ENCODE data around the gene TMPRSS7. TPM values are rescaled to one million over a fixed set of nuclear protein-coding genes. Genes with fewer than 3 reads are reported as not detected.

The TMPRSS7 gene
- polyA plus RNA-seq, 3 donors = not detected

DNA sequence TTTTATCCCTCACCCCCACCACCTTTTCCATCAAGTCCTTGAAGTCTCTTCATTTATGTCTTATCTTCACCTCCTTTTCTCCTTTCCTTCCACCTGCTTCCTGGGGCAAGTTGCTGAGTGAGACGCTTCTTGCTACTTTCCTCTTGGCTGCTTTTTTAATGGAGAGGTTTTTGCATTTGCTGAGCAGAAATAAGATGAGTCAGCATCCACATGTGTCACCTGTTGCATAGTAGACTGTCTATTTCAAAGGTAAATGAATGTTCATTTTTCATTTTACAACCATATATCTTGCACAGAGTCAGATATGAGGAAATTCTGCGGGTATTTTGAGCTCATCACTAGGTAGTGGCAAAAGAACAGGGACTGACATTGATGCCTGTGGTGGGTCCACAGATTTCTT lies 70.2 kb downstream of the TMPRSS7 start:
- H3K36me3 ChIP-seq (replicated peaks in 1 of 2; ENCODE audit: control insufficient read depth in 1 of 2, insufficient read depth in 2 of 2, low read length in 2 of 2) = no peaks in the 10 kb centered on the region
- no peak for DNase-seq
- no peaks in the 10 kb centered on the region for H3K79me2 ChIP-seq (ENCODE audit: insufficient read depth, low read length)
- Mint-ChIP-seq H3K27ac (no peak overlapping the region), H3K36me3 (no peaks in the 10 kb centered on the region), H3K9me3 (no peaks in the 10 kb centered on the region), H3K27me3 (ENCODE audit: low read depth in 3 of 3) (peaks cover 27 to 44% (median 37%) of the 10 kb centered on the region in 3 donors), H3K4me3 (peak overlapping the region in 1 of 2 donors; percentile 6), H3K4me1 (no peaks in the 10 kb centered on the region)
- H3K27ac ChIP-seq (ENCODE audit: low read depth in 1 of 2, low read length in 2 of 2) = no peak overlapping the region
- no peaks in the 10 kb centered on the region for H3K9me3 ChIP-seq (replicated peaks in 1 of 2; ENCODE audit: control insufficient read depth in 1 of 2, insufficient read depth in 1 of 2, low read length in 2 of 2)
- no peaks in the 10 kb centered on the region for H4K20me1 ChIP-seq (ENCODE audit: insufficient read depth, low read length)
- no peaks in the 10 kb centered on the region for H3K4me1 ChIP-seq (ENCODE audit: control insufficient read depth in 1 of 2, insufficient read depth in 2 of 2, low read length in 2 of 2)
- peaks cover 24 to 25% of the 10 kb centered on the region in 2 donors for H3K27me3 ChIP-seq (ENCODE audit: control insufficient read depth in 2 of 2, insufficient read depth in 2 of 2, low read length in 2 of 2)
- H3K4me2 ChIP-seq (replicated peaks; ENCODE audit: extremely low read depth, low read length, poor library complexity, severe bottlenecking) = no peak overlapping the region
- no peak overlapping the region for H3K4me3 ChIP-seq (replicated peaks in 1 of 3; ENCODE audit: low read depth in 2 of 3, low read length in 3 of 3)
- no peak overlapping the region for H3K9ac ChIP-seq (ENCODE audit: insufficient read depth, low read length, poor library complexity, severe bottlenecking)
- WGBS (ENCODE audit: insufficient coverage) = 100% methylated on average over 1 of the region's 2 CpGs
- TF ChIP-seq, protein P1, sequence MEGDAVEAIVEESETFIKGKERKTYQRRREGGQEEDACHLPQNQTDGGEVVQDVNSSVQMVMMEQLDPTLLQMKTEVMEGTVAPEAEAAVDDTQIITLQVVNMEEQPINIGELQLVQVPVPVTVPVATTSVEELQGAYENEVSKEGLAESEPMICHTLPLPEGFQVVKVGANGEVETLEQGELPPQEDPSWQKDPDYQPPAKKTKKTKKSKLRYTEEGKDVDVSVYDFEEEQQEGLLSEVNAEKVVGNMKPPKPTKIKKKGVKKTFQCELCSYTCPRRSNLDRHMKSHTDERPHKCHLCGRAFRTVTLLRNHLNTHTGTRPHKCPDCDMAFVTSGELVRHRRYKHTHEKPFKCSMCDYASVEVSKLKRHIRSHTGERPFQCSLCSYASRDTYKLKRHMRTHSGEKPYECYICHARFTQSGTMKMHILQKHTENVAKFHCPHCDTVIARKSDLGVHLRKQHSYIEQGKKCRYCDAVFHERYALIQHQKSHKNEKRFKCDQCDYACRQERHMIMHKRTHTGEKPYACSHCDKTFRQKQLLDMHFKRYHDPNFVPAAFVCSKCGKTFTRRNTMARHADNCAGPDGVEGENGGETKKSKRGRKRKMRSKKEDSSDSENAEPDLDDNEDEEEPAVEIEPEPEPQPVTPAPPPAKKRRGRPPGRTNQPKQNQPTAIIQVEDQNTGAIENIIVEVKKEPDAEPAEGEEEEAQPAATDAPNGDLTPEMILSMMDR (IDR thresholded peaks at IDR 0.05) = no peak
- intact Hi-C loops (cut with micrococcal nuclease) = no loop called here
- H2AFZ ChIP-seq (ENCODE audit: insufficient read depth, low read depth, low read length, poor library complexity, severe bottlenecking) = no peak overlapping the region

DNA sequence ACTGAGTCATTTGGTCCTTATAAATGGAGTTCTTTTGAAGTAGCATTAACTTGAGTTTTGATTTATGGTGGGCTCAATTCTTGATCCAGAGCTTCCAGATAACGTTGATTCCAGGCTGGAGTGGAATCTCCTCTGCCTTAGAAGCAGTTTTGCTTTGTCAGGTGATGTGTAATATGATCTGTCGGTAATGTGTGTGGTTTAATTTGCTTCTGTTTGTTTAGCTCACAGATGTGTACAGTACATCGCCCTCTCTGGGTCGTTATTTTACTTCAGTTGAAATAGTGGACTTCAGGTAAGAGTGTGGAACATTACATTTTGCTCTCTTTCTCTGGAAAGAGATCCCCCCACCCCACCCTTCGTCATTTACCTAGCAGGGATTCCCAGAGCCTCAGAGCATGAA lies 74.8 kb downstream of the TMPRSS7 start:
- Mint-ChIP-seq H3K27me3 (ENCODE audit: low read depth in 3 of 3) (peaks cover 11 to 27% (median 24%) of the 10 kb centered on the region in 3 donors), H3K36me3 (no peaks in the 10 kb centered on the region), H3K4me3 (peak overlapping the region in 1 of 2 donors; percentile 21), H3K4me1 (no peaks in the 10 kb centered on the region), H3K9me3 (no peaks in the 10 kb centered on the region), H3K27ac (peak overlapping the region in 1 of 7 donors; percentile 65)
- no peaks in the 10 kb centered on the region for H3K4me1 ChIP-seq (ENCODE audit: control insufficient read depth in 1 of 2, insufficient read depth in 2 of 2, low read length in 2 of 2)
- H3K9ac ChIP-seq (ENCODE audit: insufficient read depth, low read length, poor library complexity, severe bottlenecking) = no peak overlapping the region
- no peaks in the 10 kb centered on the region for H3K36me3 ChIP-seq (replicated peaks in 1 of 2; ENCODE audit: control insufficient read depth in 1 of 2, insufficient read depth in 2 of 2, low read length in 2 of 2)
- H4K20me1 ChIP-seq (ENCODE audit: insufficient read depth, low read length) = no peaks in the 10 kb centered on the region
- WGBS (ENCODE audit: insufficient coverage) = 86% methylated on average over 1 of the region's 5 CpGs
- no peak overlapping the region for H3K27ac ChIP-seq (ENCODE audit: low read depth in 1 of 2, low read length in 2 of 2)
- TF ChIP-seq, protein P1 (IDR thresholded peaks at IDR 0.05) = no peak
- H2AFZ ChIP-seq (ENCODE audit: insufficient read depth, low read depth, low read length, poor library complexity, severe bottlenecking) = no peak overlapping the region
- H3K79me2 ChIP-seq (ENCODE audit: insufficient read depth, low read length) = no peaks in the 10 kb centered on the region
- no peak for DNase-seq
- H3K9me3 ChIP-seq (replicated peaks in 1 of 2; ENCODE audit: control insufficient read depth in 1 of 2, insufficient read depth in 1 of 2, low read length in 2 of 2) = no peaks in the 10 kb centered on the region
- no peak overlapping the region for H3K4me2 ChIP-seq (replicated peaks; ENCODE audit: extremely low read depth, low read length, poor library complexity, severe bottlenecking)
- intact Hi-C loops (cut with micrococcal nuclease) = no loop called here
- peaks cover 4 to 9% of the 10 kb centered on the region in 2 donors for H3K27me3 ChIP-seq (ENCODE audit: control insufficient read depth in 2 of 2, insufficient read depth in 2 of 2, low read length in 2 of 2)
- no peak overlapping the region for H3K4me3 ChIP-seq (replicated peaks in 1 of 3; ENCODE audit: low read depth in 2 of 3, low read length in 3 of 3)

Measured in CD14-positive monocyte (primary cell).